IPS-18c (cell line): Measurements from ENCODE around the gene LRGUK.
"Not testable (repeated sequence)": the region's sequence is repeated elsewhere in the genome, so short reads cannot be mapped to it uniquely, and the experiment has no call there.

Experiments
- H3K4me3 ChIP-seq: 2 replicates; pipeline ENCODE4 v1.7.0; 2013; ENCODE audit warnings: low read depth, mild to moderate bottlenecking, low read length, moderate library complexity; ENCODE audit not compliant: insufficient read depth
- H3K9me3 ChIP-seq: one replicate; pipeline ENCODE4 v1.6.1; 2013; ENCODE audit warnings: mild to moderate bottlenecking, low read length, moderate library complexity; ENCODE audit not compliant: control insufficient read depth, insufficient read depth

LRGUK gene

DNA sequence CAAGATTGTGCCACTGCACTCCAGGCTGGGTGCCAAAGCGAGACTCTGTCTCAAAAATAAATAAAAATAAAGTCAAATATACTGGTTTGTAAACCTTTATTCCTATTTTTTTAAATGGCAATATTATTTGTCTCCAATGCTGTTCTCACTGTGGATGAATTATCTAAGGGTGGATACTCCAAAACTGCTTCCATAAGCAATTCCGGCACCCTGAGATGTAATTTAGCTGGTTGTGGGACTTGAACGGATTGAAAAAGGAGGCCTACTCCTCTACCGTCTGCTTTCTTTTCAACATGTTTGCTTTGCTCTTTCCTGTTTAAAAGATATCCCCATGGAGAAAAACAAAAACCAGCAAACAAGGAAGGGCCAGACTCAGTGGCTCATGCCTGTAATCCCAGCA, 135.2 kb downstream of the LRGUK start:
- H3K9me3 ChIP-seq: no peaks in the 10 kb centered on the region
- no peak overlapping the region for H3K4me3 ChIP-seq

GRCh38 chr7:134276951-134277350, 149.8 kb downstream of the LRGUK start:
- H3K4me3 ChIP-seq: no peak overlapping the region
- no peaks in the 10 kb centered on the region for H3K9me3 ChIP-seq

GRCh38 chr7:134278502-134279153, 151.5 kb downstream of the LRGUK start:
- H3K9me3 ChIP-seq: no peaks in the 10 kb centered on the region
- H3K4me3 ChIP-seq: no peak overlapping the region

DNA sequence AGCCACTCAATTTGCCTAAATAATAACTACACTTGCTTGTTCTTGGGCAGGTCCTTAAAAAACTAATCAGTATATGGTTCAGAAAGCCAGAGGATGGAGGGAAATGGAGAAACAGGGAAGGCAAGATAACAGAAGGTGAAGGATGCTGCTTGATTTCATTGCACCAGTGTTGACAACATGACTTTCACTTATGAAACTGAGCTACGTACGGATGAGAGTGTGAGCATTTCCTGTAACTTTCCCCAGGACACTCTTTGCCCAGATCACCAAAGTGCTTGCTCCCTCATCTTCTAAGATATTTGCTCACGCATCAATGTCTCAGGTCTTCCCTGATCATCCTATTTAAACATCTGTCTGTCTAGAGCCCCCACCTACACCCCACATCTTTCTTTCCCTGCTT, 152.2 kb downstream of the LRGUK start:
- no peak overlapping the region for H3K4me3 ChIP-seq
- H3K9me3 ChIP-seq: no peaks in the 10 kb centered on the region

- no peaks in the 10 kb centered on the region for H3K9me3 ChIP-seq
Observed at GRCh38 chr7:134279898-134280297, 152.8 kb downstream of the LRGUK start.

GRCh38 chr7:134280508-134280907, 153.4 kb downstream of the LRGUK start:
- H3K9me3 ChIP-seq: no peaks in the 10 kb centered on the region
- H3K4me3 ChIP-seq: no peak overlapping the region

More at GRCh38 chr7:134279898-134280297, 152.8 kb downstream of the LRGUK start:
- no peak overlapping the region for H3K4me3 ChIP-seq

DNA sequence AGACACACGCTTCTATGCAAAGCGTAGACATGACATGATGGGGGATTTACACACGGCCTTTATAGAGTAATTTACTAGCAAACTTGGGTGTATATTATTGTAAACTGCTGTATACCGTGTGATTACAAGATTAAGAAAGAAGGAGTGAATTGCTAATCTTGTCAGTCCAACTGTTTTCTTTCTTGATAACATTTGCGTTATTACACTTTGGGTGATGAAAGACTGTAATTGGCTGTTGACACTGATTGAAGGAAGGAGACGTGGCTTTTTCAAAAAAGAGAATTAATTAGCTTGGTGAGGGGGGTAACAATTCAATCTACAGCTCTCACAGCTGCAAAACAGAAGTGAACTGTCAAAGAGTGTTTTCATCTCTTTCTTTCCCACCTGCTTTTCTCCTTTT, 156.9 kb downstream of the LRGUK start:
- H3K4me3 ChIP-seq: no peak overlapping the region

GRCh38 chr7:134284952-134285351, 157.8 kb downstream of the LRGUK start:
- H3K9me3 ChIP-seq: no peaks in the 10 kb centered on the region
- no peak overlapping the region for H3K4me3 ChIP-seq

More for the DNA sequence above, 156.9 kb downstream of the LRGUK start:
- no peaks in the 10 kb centered on the region for H3K9me3 ChIP-seq

GRCh38 chr7:134287916-134288659, 160.9 kb downstream of the LRGUK start:
- no peak overlapping the region for H3K4me3 ChIP-seq

DNA sequence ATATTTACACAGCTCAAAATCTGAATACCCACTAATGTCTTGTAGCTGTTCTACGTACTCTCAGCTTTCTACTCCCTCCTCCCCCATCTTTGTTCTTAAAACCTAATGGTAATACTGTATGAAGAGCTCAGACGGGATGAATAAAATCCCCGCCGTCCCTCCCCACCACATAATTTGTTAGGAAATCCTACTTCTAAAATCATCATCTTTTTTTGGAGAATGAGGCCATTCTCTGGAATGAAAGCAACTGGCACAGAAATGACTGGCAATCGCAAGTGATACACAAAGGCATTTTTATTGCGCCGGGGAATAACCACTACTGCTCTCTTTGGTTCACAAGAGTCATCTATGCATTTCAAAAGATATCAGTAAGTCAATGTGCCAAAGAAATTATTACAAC, 162.3 kb downstream of the LRGUK start:
- no peak overlapping the region for H3K4me3 ChIP-seq

More at GRCh38 chr7:134287916-134288659, 160.9 kb downstream of the LRGUK start:
- no peaks in the 10 kb centered on the region for H3K9me3 ChIP-seq

DNA sequence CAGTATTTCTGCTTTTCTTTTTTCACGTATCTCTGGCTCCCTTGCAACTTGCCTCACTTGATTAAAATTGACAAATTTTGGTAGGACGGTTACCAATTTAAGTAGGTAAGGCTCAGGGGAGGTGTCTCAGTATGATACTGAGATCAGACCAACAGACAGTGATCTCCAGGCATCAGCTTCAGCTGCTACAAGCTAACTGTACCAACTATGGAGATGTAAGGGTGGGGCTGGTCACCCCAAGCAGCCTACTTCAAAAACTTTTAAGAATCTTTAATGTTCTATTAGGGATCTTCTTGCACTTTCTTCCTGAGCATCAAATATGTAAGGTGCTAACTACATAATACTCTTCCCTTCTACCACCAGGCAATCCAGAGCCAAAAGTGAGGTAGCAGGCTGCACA, 162.7 kb downstream of the LRGUK start:
- Histone ChIP-seq H3K4me3 (no peak overlapping the region), H3K9me3 (no peaks in the 10 kb centered on the region)

More for the DNA sequence above, 162.3 kb downstream of the LRGUK start:
- H3K9me3 ChIP-seq: no peaks in the 10 kb centered on the region

GRCh38 chr7:134290286-134290685, 163.1 kb downstream of the LRGUK start:
- H3K4me3 ChIP-seq: no peak overlapping the region

GRCh38 chr7:134293002-134293740, 166.0 kb downstream of the LRGUK start:
- no peak overlapping the region for H3K4me3 ChIP-seq
- no peaks in the 10 kb centered on the region for H3K9me3 ChIP-seq

More at GRCh38 chr7:134290286-134290685, 163.1 kb downstream of the LRGUK start:
- no peaks in the 10 kb centered on the region for H3K9me3 ChIP-seq

DNA sequence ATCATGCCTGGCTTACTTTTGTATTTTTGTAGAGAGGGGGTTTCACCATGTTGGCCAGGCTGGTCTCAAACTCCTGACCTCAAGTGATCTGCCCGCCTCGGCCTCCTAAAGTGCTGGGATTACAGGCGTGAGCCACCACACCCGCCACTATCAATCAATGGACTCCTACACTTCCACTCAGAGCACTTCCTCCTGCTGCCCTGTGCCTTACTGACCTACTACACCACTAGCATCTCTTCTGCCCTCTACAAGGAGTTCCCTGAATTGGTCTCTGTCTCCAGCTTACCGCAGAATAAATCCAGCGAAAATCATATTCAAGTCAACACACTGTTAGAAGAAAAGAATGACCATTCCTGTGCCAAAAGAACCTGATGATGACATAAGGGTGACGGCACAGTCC, 168.8 kb downstream of the LRGUK start:
- H3K4me3 ChIP-seq, H3K9me3 ChIP-seq: not testable (repeated sequence)

GRCh38 chr7:134297489-134297888, 170.3 kb downstream of the LRGUK start:
- no peaks in the 10 kb centered on the region for H3K9me3 ChIP-seq
- H3K4me3 ChIP-seq: no peak overlapping the region

DNA sequence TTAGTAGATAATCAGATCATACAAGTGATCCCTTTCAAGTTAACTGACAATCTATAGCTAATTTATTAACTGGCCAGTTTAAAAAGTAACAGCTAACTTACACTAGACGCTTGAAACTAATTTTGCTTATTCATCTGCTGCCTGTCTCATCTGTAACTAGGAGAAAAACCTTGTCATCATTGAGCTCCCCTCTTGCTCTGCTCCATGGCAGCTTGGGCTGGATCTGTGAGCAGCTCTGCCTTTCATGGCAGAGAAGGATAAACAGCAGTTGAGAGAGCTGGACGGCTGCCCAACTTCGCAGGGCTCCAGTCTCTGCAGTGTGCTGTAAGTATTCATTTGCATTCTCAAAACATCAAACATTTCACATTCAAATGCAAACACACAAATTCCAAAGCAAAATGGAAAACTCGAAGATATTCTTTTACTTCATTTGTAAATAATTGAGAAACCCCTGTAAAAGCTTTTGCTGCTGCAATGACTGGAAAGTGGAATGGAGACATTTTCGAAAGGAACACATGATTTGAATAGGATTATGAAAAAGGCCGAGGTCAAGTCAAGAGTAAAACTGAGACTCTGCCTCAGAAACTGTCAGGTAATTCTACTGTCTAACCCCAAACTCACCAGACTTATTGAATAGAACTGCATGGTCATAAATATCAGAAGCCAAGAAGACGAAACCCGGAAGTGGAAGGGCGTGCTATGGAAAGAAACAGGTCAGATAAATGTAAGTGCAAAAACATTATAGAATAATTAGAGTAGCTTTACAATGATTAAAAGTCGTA, 172.0 kb downstream of the LRGUK start:
- no peak overlapping the region for H3K4me3 ChIP-seq
- H3K9me3 ChIP-seq: no peaks in the 10 kb centered on the region

DNA sequence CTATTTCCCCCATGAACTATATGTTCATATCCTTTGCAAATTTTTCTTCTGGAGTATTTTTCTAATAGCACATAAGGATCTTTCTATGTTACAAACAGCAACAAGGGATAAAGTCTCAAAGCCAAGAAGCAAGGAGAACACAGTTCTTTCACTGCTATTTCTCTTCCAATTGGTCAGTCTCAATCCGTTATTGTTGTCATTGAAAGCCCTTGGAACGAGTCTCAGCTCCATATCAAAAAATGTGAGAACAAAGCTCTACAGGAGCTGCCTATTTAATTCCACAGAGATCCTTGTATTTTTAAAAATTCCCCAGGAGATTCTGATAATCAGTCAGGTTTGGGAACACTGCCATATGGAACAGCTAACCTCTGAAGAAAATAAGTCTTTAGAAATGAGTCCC, 173.8 kb downstream of the LRGUK start:
- Histone ChIP-seq H3K4me3 (no peak overlapping the region), H3K9me3 (no peaks in the 10 kb centered on the region)
